HEK293 (cell line): ENCODE measurements around the gene BCKDHA.

Experiments
- ATF2 ChIP-seq: fragments of 450-650 bp; formaldehyde crosslinking; IDR thresholded peaks from 2 replicates; pipeline ENCODE4 v1.5.1; 2016; ENCODE audit warnings: missing biosample characterization, missing genetic modification characterization, low read depth
- BCL11A ChIP-seq: fragments of 450-650 bp; formaldehyde crosslinking; IDR thresholded peaks from 2 replicates; pipeline ENCODE4 v1.5.1; 2016; ENCODE audit warnings: low read depth, missing biosample characterization, missing genetic modification characterization
- CTCF ChIP-seq: fragments of 450-650 bp; formaldehyde crosslinking; IDR thresholded peaks from 2 replicates; pipeline ENCODE4 v1.5.1; 2016; ENCODE audit warnings: missing biosample characterization, missing genetic modification characterization
- GFI1B ChIP-seq: fragments of 450-650 bp; formaldehyde crosslinking; IDR thresholded peaks from 2 replicates; pipeline ENCODE4 v1.5.1; 2016; ENCODE audit warnings: missing biosample characterization, missing genetic modification characterization
- KLF8 ChIP-seq: fragments of 450-650 bp; formaldehyde crosslinking; IDR thresholded peaks from 2 replicates; pipeline ENCODE4 v1.5.1; 2016; ENCODE audit warnings: missing biosample characterization, missing genetic modification characterization
- PATZ1 ChIP-seq: fragments of 450-650 bp; formaldehyde crosslinking; IDR thresholded peaks from 2 replicates; pipeline ENCODE4 v1.5.1; 2016; ENCODE audit warnings: missing biosample characterization, missing genetic modification characterization
- PRDM6 ChIP-seq: fragments of 450-650 bp; formaldehyde crosslinking; IDR thresholded peaks from 2 replicates; pipeline ENCODE4 v1.5.1; 2017; ENCODE audit warnings: missing biosample characterization, missing genetic modification characterization
- RBAK ChIP-seq: fragments of 450-650 bp; formaldehyde crosslinking; IDR thresholded peaks from 2 replicates; pipeline ENCODE4 v1.5.1; 2016; ENCODE audit warnings: missing biosample characterization, missing genetic modification characterization
- SALL2 ChIP-seq: fragments of 450-650 bp; formaldehyde crosslinking; IDR thresholded peaks from 2 replicates; pipeline ENCODE4 v1.5.0; 2017; ENCODE audit warnings: missing biosample characterization, mild to moderate bottlenecking, missing genetic modification characterization, borderline replicate concordance
- SP3 ChIP-seq: fragments of 450-650 bp; formaldehyde crosslinking; IDR thresholded peaks from 2 replicates; pipeline ENCODE4 v1.5.1; 2016; ENCODE audit warnings: missing biosample characterization, missing genetic modification characterization
- YY1 ChIP-seq: fragments of 450-650 bp; formaldehyde crosslinking; IDR thresholded peaks from 2 replicates; pipeline ENCODE4 v1.5.1; 2018; ENCODE audit warnings: missing biosample characterization, missing genetic modification characterization
- ZBTB10 ChIP-seq: fragments of 450-650 bp; formaldehyde crosslinking; IDR thresholded peaks from 2 replicates; pipeline ENCODE4 v1.5.1; 2016; ENCODE audit warnings: missing biosample characterization, missing genetic modification characterization
- ZBTB17 ChIP-seq: fragments of 450-650 bp; formaldehyde crosslinking; IDR thresholded peaks from 2 replicates; pipeline ENCODE4 v1.5.1; 2016; ENCODE audit warnings: missing biosample characterization, missing genetic modification characterization
- ZBTB21 ChIP-seq: fragments of 450-650 bp; formaldehyde crosslinking; IDR thresholded peaks from 2 replicates; pipeline ENCODE4 v1.5.1; 2017; ENCODE audit warnings: missing biosample characterization, missing genetic modification characterization
- ZBTB7A ChIP-seq: fragments of 450-650 bp; formaldehyde crosslinking; IDR thresholded peaks from 2 replicates; pipeline ENCODE4 v1.5.1; 2016; ENCODE audit warnings: low read depth, missing biosample characterization, missing genetic modification characterization
- ZFP69B ChIP-seq: fragments of 450-650 bp; formaldehyde crosslinking; IDR thresholded peaks from 2 replicates; pipeline ENCODE4 v1.5.1; 2016; ENCODE audit warnings: missing biosample characterization, missing genetic modification characterization
- ZNF121 ChIP-seq: fragments of 450-650 bp; formaldehyde crosslinking; IDR thresholded peaks from 2 replicates; pipeline ENCODE4 v1.5.1; 2016; ENCODE audit warnings: missing biosample characterization, missing genetic modification characterization
- ZNF211 ChIP-seq: fragments of 450-650 bp; formaldehyde crosslinking; IDR thresholded peaks from 2 replicates; pipeline ENCODE4 v1.5.1; 2016; ENCODE audit warnings: low read depth, missing biosample characterization, missing genetic modification characterization
- ZNF221 ChIP-seq: fragments of 450-650 bp; formaldehyde crosslinking; IDR thresholded peaks from 2 replicates; pipeline ENCODE4 v1.5.1; 2017; ENCODE audit warnings: missing biosample characterization, missing genetic modification characterization, borderline replicate concordance
- ZNF274 ChIP-seq, 2 experiments: fragments of 200-500 bp in 1 of 2; fragments of 450-650 bp in 1 of 2; sonication (Bioruptor generic) in 1 of 2; formaldehyde crosslinking in 1 of 2; IDR thresholded peaks; 2 replicates each; pipeline versions ENCODE4 v1.5.1 to v1.6.1; 2014 to 2016; ENCODE audit warnings: borderline replicate concordance in 1 of 2, inconsistent platforms in 1 of 2, low read length in 1 of 2, missing biosample characterization in 1 of 2, missing genetic modification characterization in 1 of 2
- ZNF341 ChIP-seq: fragments of 450-650 bp; formaldehyde crosslinking; IDR thresholded peaks from 2 replicates; pipeline ENCODE4; 2016; ENCODE audit warnings: low read depth, missing biosample characterization, missing genetic modification characterization
- ZNF510 ChIP-seq: fragments of 450-650 bp; formaldehyde crosslinking; IDR thresholded peaks from 2 replicates; pipeline ENCODE4 v1.5.1; 2018; ENCODE audit warnings: mild to moderate bottlenecking, missing genetic modification characterization, missing biosample characterization; ENCODE audit not compliant: insufficient replicate concordance
- ZNF530 ChIP-seq: fragments of 450-650 bp; formaldehyde crosslinking; IDR thresholded peaks from 2 replicates; pipeline ENCODE4 v1.5.1; 2016; ENCODE audit warnings: low read depth, missing biosample characterization, missing genetic modification characterization
- ZNF555 ChIP-seq: fragments of 450-650 bp; formaldehyde crosslinking; conservative IDR thresholded peaks from 2 replicates; pipeline ENCODE4 v1.5.1; 2017; ENCODE audit warnings: missing biosample characterization, mild to moderate bottlenecking, missing genetic modification characterization, inconsistent platforms
- ZNF639 ChIP-seq: fragments of 450-650 bp; formaldehyde crosslinking; IDR thresholded peaks from 2 replicates; pipeline ENCODE4 v1.5.1; 2016; ENCODE audit warnings: missing biosample characterization, missing genetic modification characterization
- ZNF658 ChIP-seq: fragments of 450-650 bp; formaldehyde crosslinking; IDR thresholded peaks from 2 replicates; pipeline ENCODE4; 2016; ENCODE audit warnings: missing biosample characterization, missing genetic modification characterization
- ZSCAN16 ChIP-seq: fragments of 450-650 bp; formaldehyde crosslinking; IDR thresholded peaks from 2 replicates; pipeline ENCODE4 v1.5.1; 2016; ENCODE audit warnings: missing biosample characterization, missing genetic modification characterization

Gene BCKDHA

GRCh38 chr19:41376241-41376997 is 21.2 kb upstream of the BCKDHA start, which contains the start of gene TMEM91 (continued):
- TF ChIP-seq YY1 (no peak), ZNF121 (tag by site-specific recombination) (no peak), ZBTB21 (no peak), PRDM6 (no peak), ZNF274 (IDR thresholded peaks at IDR 0.05; ENCODE audit: low read length) (no peak), ZNF274 (tag by site-specific recombination; IDR thresholded peaks at IDR 0.05; ENCODE audit: borderline replicate concordance) (no peak), ZBTB17 (tag by site-specific recombination) (peak; percentile 62), CTCF (no peak), RBAK (tag by site-specific recombination) (no peak), ZBTB10 (no peak; the same call in 1 of the 2 replicates), ZNF510 (tag by site-specific recombination) (no peak), ZNF221 (tag by site-specific recombination) (no peak), ZBTB7A (tag by site-specific recombination) (no peak), SP3 (tag by site-specific recombination) (peak; percentile 57; the same call in 1 of the 2 replicates), ZFP69B (tag by site-specific recombination) (no peak), GFI1B (tag by site-specific recombination) (no peak), ZNF341 (no peak; the same call in 1 of the 2 replicates), ZNF530 (no peak), BCL11A (tag by site-specific recombination) (no peak), ZNF658 (tag by site-specific recombination) (no peak), KLF8 (no peak), ZSCAN16 (no peak), ZNF211 (no peak), ZNF639 (tag by site-specific recombination) (no peak), SALL2 (tag by site-specific recombination) (no peak), ZNF555 (no peak), PATZ1 (tag by site-specific recombination) (peak; percentile 63; the same call in 1 of the 2 replicates), ATF2 (no peak)
